Measurements from ENCODE around the gene LGR6. TPM values are rescaled to one million over a fixed set of nuclear protein-coding genes. Genes with fewer than 3 reads are reported as not detected.
"Not testable (repeated sequence)": the region's sequence is repeated elsewhere in the genome, so short reads cannot be mapped to it uniquely, and the experiment has no call there.

LGR6 gene
- polyA plus RNA-seq (2011; rRNA removed), result not detected in 2 replicates
- polyA minus RNA-seq (2011; rRNA and poly(A)+ RNA removed), result 0.38 TPM in 1 of 2 replicates, not detected in the other

- DNase-seq (ENCODE audit: low read depth), result no peak
- Histone ChIP-seq H3K4me3 (ENCODE audit: low read depth, low read length) (no peak within 1 kb of the TSS), H3K36me3 (ENCODE audit: control insufficient read depth, insufficient read depth, low read length) (no peaks in the 10 kb centered on the region), H3K27me3 (ENCODE audit: control insufficient read depth, insufficient read depth, low read length) (peaks cover 36% of the 10 kb centered on the region)
- ChIA-PET POLR2A (interaction anchor here (0.6 kb wide), 1 partner anchor 211 kb away, joined by 3 read pairs; the partner anchor contains the start of gene RNPEP), CTCF (interaction anchor here (0.7 to 5.5 kb wide), 34 partner anchors 7 to 531 kb away, joined by 3 to 158 read pairs (median 6); partner anchors contain the start of genes ARL8A and UBE2T)
- TF ChIP-seq CTCF (IDR thresholded peaks at IDR 0.05; ENCODE audit: insufficient read depth, low read depth, low read length), result no peak
Observed at GRCh38 chr1:202193614-202194327, at the start of gene LGR6. LGR6 (plus strand) TSS chr1:202193799; CDS start chr1:202193990, 191 bp downstream.

GRCh38 chr1:202144402-202145067 is 49.1 kb upstream of the LGR6 start, which contains the start of gene ARL8A:
ARL8A (minus strand) TSS chr1:202144737; CDS start chr1:202144572, 165 bp downstream.
- CTCF ChIA-PET, result interaction anchor here (1.0 to 2.4 kb wide), 3 partner anchors 10 to 49 kb away, joined by 3 to 17 read pairs (median 5); partner anchors contain the start of gene LGR6
- POLR2A ChIA-PET, result no interaction called here
- TF ChIP-seq CTCF (IDR thresholded peaks at IDR 0.05; ENCODE audit: insufficient read depth, low read depth, low read length), result no peak

GRCh38 chr1:202145068-202145743 is 48.4 kb upstream of the LGR6 start:
- DNase-seq (ENCODE audit: low read depth), result no peak
- Histone ChIP-seq H3K36me3 (ENCODE audit: control insufficient read depth, insufficient read depth, low read length) (no peaks in the 10 kb centered on the region), H3K4me3 (ENCODE audit: low read depth, low read length) (peak overlapping the region; percentile 76), H3K27me3 (ENCODE audit: control insufficient read depth, insufficient read depth, low read length) (peaks cover 4% of the 10 kb centered on the region)
- TF ChIP-seq CTCF (IDR thresholded peaks at IDR 0.05; ENCODE audit: insufficient read depth, low read depth, low read length), result no peak
- POLR2A ChIA-PET, result no interaction called here
- CTCF ChIA-PET, result interaction anchor here (0.7 to 1.6 kb wide), 5 partner anchors 10 to 48 kb away, joined by 3 to 4 read pairs (median 3); partner anchors contain the start of genes LGR6 and PTPN7

More at GRCh38 chr1:202144402-202145067, 49.1 kb upstream of the LGR6 start, which contains the start of gene ARL8A:
- H3K27me3 ChIP-seq (ENCODE audit: control insufficient read depth, insufficient read depth, low read length), result peaks cover 4% of the 10 kb centered on the region
- H3K4me3 ChIP-seq (ENCODE audit: low read depth, low read length), result peak within 1 kb of the TSS; percentile 76
- H3K36me3 ChIP-seq (ENCODE audit: control insufficient read depth, insufficient read depth, low read length), result no peaks in the 10 kb centered on the region
- no peak for DNase-seq (ENCODE audit: low read depth)

- H3K36me3 ChIP-seq (ENCODE audit: control insufficient read depth, insufficient read depth, low read length); H3K4me3 ChIP-seq (ENCODE audit: low read depth, low read length); DNase-seq (ENCODE audit: low read depth); POLR2A ChIA-PET; H3K27me3 ChIP-seq (ENCODE audit: control insufficient read depth, insufficient read depth, low read length): not testable (repeated sequence)
- CTCF ChIA-PET, result interaction anchor here (0.7 to 1.6 kb wide), 4 partner anchors 9 to 47 kb away, joined by 3 to 4 read pairs (median 4); partner anchors contain the start of gene PTPN7
Observed at GRCh38 chr1:202145744-202146140, 47.9 kb upstream of the LGR6 start.

- POLR2A ChIA-PET, result no interaction called here
- CTCF ChIA-PET, result interaction anchor here (0.7 to 1.6 kb wide), 5 partner anchors 8 to 46 kb away, joined by 3 to 4 read pairs (median 4); partner anchors contain the start of gene PTPN7
Observed at GRCh38 chr1:202146279-202146678, 47.3 kb upstream of the LGR6 start.

More at GRCh38 chr1:202146279-202146678, 47.3 kb upstream of the LGR6 start:
- no peak overlapping the region for H3K4me3 ChIP-seq (ENCODE audit: low read depth, low read length)
- DNase-seq (ENCODE audit: low read depth), result no peak
- H3K27me3 ChIP-seq (ENCODE audit: control insufficient read depth, insufficient read depth, low read length), result peaks cover 8% of the 10 kb centered on the region
- no peaks in the 10 kb centered on the region for H3K36me3 ChIP-seq (ENCODE audit: control insufficient read depth, insufficient read depth, low read length)
- TF ChIP-seq CTCF (IDR thresholded peaks at IDR 0.05; ENCODE audit: insufficient read depth, low read depth, low read length), result no peak

Measured in BJ (cell line).